SK-N-SH treated with all-trans-retinoic acid at 6 μM for 48 hours (cell line): ENCODE results near the gene RASIP1.
A peak's percentile ranks its signal among the peaks of the same experiment; 100 is the strongest.

ENCODE experiments used
- ATAC-seq: fragments of 200-7000 bp; cut with Tn5 transposase; 3 replicates; pipeline ENCODE4 v1.9.1; 2020; ENCODE audit warnings: mild to moderate bottlenecking, moderate library complexity
- ARNTL ChIP-seq: fragments of 450-650 bp; formaldehyde crosslinking; IDR thresholded peaks from 2 replicates; pipeline ENCODE4 v1.5.0; 2020; ENCODE audit warnings: low read depth, mild to moderate bottlenecking, moderate library complexity, borderline replicate concordance
- BACH2 ChIP-seq: fragments of 250-450 bp; sonication (Bioruptor Pico); IDR thresholded peaks from 2 replicates; pipeline ENCODE4 v1.9.0; 2021; ENCODE audit warnings: mild to moderate bottlenecking, borderline replicate concordance
- CSDC2 ChIP-seq: fragments of 250-450 bp; sonication (Bioruptor Pico); IDR thresholded peaks from 2 replicates; pipeline ENCODE4 v1.5.0; 2020; ENCODE audit warnings: mild to moderate bottlenecking, moderate library complexity
- ESRRG ChIP-seq: fragments of 250-450 bp; sonication (Bioruptor Pico); IDR thresholded peaks from 2 replicates; pipeline ENCODE4 v1.6.1; 2021; ENCODE audit warnings: mild to moderate bottlenecking
- GLIS3 ChIP-seq: fragments of 250-450 bp; sonication (Bioruptor Pico); IDR thresholded peaks from 2 replicates; pipeline ENCODE4 v1.5.0; 2020; ENCODE audit warnings: mild to moderate bottlenecking, moderate library complexity
- ISL1 ChIP-seq: fragments of 250-450 bp; sonication (Bioruptor Pico); IDR thresholded peaks from 2 replicates; pipeline ENCODE4 v2.1.2; 2022; ENCODE audit warnings: mild to moderate bottlenecking, moderate library complexity
- OSR1 ChIP-seq: fragments of 250-450 bp; sonication (Bioruptor Pico); IDR thresholded peaks from 2 replicates; pipeline ENCODE4 v1.8.0; 2022; ENCODE audit warnings: moderate library complexity, mild to moderate bottlenecking, inconsistent platforms
- PPARA ChIP-seq: fragments of 250-450 bp; sonication (Bioruptor Pico); IDR thresholded peaks from 2 replicates; pipeline ENCODE4 v1.5.0; 2020; ENCODE audit warnings: mild to moderate bottlenecking, borderline replicate concordance
- RARB ChIP-seq: fragments of 250-450 bp; sonication (Bioruptor Pico); IDR thresholded peaks from 2 replicates; pipeline ENCODE4 v1.8.0; 2021; ENCODE audit warnings: mild to moderate bottlenecking, moderate library complexity
- SNAI2 ChIP-seq: fragments of 250-450 bp; sonication (Bioruptor Pico); IDR thresholded peaks from 2 replicates; pipeline ENCODE4 v1.5.0; 2020; ENCODE audit warnings: mild to moderate bottlenecking, moderate library complexity
- TCF4 ChIP-seq: fragments of 250-450 bp; sonication (Bioruptor Pico); IDR thresholded peaks from 2 replicates; pipeline ENCODE4 v1.8.0; 2021; ENCODE audit warnings: mild to moderate bottlenecking, moderate library complexity, borderline replicate concordance
- TOX ChIP-seq: fragments of 250-450 bp; sonication (Bioruptor Pico); IDR thresholded peaks from 2 replicates; pipeline ENCODE4 v1.8.0; 2021; ENCODE audit warnings: mild to moderate bottlenecking, moderate library complexity, borderline replicate concordance
- ZC3H10 ChIP-seq: fragments of 250-450 bp; sonication (Bioruptor Pico); IDR thresholded peaks from 2 replicates; pipeline ENCODE4 v1.5.1; 2021; ENCODE audit warnings: mild to moderate bottlenecking, moderate library complexity
- ZFP3 ChIP-seq: fragments of 250-450 bp; sonication (Bioruptor Pico); IDR thresholded peaks from 2 replicates; pipeline ENCODE4 v1.5.0; 2020; ENCODE audit warnings: mild to moderate bottlenecking, moderate library complexity
- ZFP30 ChIP-seq: fragments of 450-650 bp; formaldehyde crosslinking; IDR thresholded peaks from 2 replicates; pipeline ENCODE4 v1.5.0; 2022; ENCODE audit warnings: mild to moderate bottlenecking, moderate library complexity
- ZNF565 ChIP-seq: fragments of 450-650 bp; formaldehyde crosslinking; conservative IDR thresholded peaks from 2 replicates; pipeline ENCODE4 v1.5.0; 2020; ENCODE audit warnings: low read depth, mild to moderate bottlenecking, moderate library complexity
- ZNF70 ChIP-seq: fragments of 450-650 bp; formaldehyde crosslinking; IDR thresholded peaks from 2 replicates; pipeline ENCODE4 v1.5.0; 2020; ENCODE audit warnings: mild to moderate bottlenecking, moderate library complexity
- ZNF8 ChIP-seq: fragments of 450-650 bp; formaldehyde crosslinking; IDR thresholded peaks from 2 replicates; pipeline ENCODE4 v1.5.0; 2020; ENCODE audit warnings: mild to moderate bottlenecking, moderate library complexity
- TF ChIP-seq, protein P1 (sequence below): fragments of 250-450 bp; sonication (Bioruptor Pico); IDR thresholded peaks from 2 replicates; pipeline ENCODE4 v1.8.0; 2021; ENCODE audit warnings: low read depth, mild to moderate bottlenecking, moderate library complexity, borderline replicate concordance
- TF ChIP-seq, protein P2 (sequence below): fragments of 250-450 bp; sonication (Bioruptor Pico); IDR thresholded peaks from 2 replicates; pipeline ENCODE4 v1.5.1; 2021; ENCODE audit warnings: mild to moderate bottlenecking, moderate library complexity
- TF ChIP-seq, protein P3 (sequence below): fragments of 250-450 bp; sonication (Bioruptor Pico); IDR thresholded peaks from 2 replicates; pipeline ENCODE4 v1.8.0; 2020; ENCODE audit warnings: mild to moderate bottlenecking, moderate library complexity, borderline replicate concordance
- TF ChIP-seq, protein P4 (sequence below): fragments of 250-450 bp; sonication (Bioruptor Pico); IDR thresholded peaks from 2 replicates; pipeline ENCODE4 v1.5.0; 2020; ENCODE audit warnings: mild to moderate bottlenecking, moderate library complexity

Gene RASIP1

DNA sequence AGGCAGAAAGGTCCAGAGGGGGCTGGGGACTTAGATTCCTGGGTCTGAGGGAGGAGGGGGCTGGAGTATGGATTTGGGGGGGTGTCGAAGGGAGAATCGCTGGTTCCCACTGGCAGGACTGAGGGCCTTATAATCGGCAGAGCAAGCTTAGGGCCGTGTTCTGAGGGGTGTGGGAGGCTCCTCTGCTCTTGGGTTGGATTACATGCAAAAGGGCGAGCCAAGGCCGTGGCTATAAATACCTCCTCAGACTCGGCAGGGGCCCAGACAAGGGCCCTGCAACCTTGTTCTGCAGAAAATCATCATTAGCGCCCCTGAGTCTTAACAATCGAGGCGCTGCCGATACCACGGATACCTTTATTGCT is 20.2 kb downstream of the RASIP1 start:
- TF ChIP-seq PPARA (CRISPR knock-in tag) (no peak), ISL1 (CRISPR knock-in tag) (no peak), BACH2 (no peak), ZFP30 (CRISPR knock-in tag) (no peak), CSDC2 (CRISPR knock-in tag) (no peak), ZFP3 (no peak), TCF4 (CRISPR knock-in tag) (no peak), GLIS3 (CRISPR knock-in tag) (no peak), ZNF565 (CRISPR knock-in tag) (no peak), ESRRG (no peak), ZC3H10 (CRISPR knock-in tag) (no peak), ARNTL (CRISPR knock-in tag) (no peak), ZNF70 (no peak), SNAI2 (CRISPR knock-in tag) (no peak), ZNF8 (CRISPR knock-in tag) (no peak), RARB (CRISPR knock-in tag) (no peak), TOX (CRISPR knock-in tag) (no peak)
- TF ChIP-seq, protein P1, sequence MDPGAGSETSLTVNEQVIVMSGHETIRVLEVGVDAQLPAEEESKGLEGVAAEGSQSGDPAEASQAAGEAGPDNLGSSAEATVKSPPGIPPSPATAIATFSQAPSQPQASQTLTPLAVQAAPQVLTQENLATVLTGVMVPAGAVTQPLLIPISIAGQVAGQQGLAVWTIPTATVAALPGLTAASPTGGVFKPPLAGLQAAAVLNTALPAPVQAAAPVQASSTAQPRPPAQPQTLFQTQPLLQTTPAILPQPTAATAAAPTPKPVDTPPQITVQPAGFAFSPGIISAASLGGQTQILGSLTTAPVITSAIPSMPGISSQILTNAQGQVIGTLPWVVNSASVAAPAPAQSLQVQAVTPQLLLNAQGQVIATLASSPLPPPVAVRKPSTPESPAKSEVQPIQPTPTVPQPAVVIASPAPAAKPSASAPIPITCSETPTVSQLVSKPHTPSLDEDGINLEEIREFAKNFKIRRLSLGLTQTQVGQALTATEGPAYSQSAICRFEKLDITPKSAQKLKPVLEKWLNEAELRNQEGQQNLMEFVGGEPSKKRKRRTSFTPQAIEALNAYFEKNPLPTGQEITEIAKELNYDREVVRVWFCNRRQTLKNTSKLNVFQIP (CRISPR knock-in tag) = no peak
- TF ChIP-seq, protein P2, sequence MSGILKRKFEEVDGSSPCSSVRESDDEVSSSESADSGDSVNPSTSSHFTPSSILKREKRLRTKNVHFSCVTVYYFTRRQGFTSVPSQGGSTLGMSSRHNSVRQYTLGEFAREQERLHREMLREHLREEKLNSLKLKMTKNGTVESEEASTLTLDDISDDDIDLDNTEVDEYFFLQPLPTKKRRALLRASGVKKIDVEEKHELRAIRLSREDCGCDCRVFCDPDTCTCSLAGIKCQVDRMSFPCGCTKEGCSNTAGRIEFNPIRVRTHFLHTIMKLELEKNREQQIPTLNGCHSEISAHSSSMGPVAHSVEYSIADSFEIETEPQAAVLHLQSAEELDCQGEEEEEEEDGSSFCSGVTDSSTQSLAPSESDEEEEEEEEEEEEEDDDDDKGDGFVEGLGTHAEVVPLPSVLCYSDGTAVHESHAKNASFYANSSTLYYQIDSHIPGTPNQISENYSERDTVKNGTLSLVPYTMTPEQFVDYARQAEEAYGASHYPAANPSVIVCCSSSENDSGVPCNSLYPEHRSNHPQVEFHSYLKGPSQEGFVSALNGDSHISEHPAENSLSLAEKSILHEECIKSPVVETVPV (CRISPR knock-in tag) = no peak
- TF ChIP-seq, protein P3, sequence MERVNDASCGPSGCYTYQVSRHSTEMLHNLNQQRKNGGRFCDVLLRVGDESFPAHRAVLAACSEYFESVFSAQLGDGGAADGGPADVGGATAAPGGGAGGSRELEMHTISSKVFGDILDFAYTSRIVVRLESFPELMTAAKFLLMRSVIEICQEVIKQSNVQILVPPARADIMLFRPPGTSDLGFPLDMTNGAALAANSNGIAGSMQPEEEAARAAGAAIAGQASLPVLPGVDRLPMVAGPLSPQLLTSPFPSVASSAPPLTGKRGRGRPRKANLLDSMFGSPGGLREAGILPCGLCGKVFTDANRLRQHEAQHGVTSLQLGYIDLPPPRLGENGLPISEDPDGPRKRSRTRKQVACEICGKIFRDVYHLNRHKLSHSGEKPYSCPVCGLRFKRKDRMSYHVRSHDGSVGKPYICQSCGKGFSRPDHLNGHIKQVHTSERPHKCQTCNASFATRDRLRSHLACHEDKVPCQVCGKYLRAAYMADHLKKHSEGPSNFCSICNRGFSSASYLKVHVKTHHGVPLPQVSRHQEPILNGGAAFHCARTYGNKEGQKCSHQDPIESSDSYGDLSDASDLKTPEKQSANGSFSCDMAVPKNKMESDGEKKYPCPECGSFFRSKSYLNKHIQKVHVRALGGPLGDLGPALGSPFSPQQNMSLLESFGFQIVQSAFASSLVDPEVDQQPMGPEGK (CRISPR knock-in tag) = no peak
- TF ChIP-seq, all 23 proteins: peak for 0
- peak; percentile 1; the same call in 1 of the 3 replicates for ATAC-seq

DNA sequence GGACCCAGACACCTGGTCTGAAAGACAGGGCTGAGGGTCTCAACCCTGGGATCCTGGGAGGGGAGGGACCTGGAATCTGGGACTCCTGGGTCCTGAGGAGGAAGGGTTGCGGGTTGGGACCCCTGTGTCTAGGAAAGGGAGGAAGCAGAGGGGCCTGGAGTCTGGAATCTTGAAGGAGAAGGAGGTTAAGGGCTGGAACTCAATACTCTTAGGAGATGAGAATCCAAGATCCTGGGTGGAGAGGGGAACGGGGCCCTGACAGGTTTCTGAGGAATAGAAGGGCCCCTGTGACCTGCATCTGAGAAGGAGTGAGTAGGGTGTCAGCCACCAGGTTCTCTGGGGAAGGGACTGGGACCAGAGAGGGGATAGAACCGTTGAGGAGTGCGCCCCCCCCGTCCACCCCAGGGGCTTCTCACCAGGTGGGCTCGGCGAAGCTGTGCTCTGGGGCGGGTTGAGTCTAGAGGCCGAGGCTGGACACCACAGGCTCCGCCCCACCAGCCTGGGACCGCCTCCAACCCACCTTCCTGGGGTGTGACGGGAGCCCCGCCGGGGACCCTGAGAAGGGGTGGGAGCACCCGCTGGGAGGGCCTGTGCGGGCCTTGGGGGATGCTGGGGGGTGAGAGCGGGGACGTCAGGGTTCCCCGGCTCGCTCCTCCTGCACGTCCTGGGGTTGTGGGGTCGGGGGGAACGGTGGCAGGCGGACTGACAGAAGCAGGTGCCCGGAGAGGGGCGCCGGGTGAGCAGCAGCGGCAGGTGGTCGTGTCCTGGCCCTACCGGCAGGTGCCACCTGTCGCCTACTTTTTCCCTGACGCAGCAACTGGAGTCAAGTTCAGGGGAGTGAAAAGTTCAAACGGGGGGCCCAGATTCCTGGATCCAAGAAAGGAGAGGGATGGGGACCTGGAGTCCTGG is 20.9 kb downstream of the RASIP1 start, which contains the start of gene MAMSTR:
TSS of gene MAMSTR (minus strand) at position 463 of the 909 bp plus-strand sequence. CDS start 694 bp downstream, outside the sequence.
- TF ChIP-seq ISL1 (CRISPR knock-in tag) (no peak), BACH2 (no peak), SNAI2 (CRISPR knock-in tag) (no peak), OSR1 (CRISPR knock-in tag) (no peak), CSDC2 (CRISPR knock-in tag) (no peak), GLIS3 (CRISPR knock-in tag) (no peak), ESRRG (no peak), ZNF70 (no peak)
- TF ChIP-seq, protein P3 (CRISPR knock-in tag) = no peak
- TF ChIP-seq, protein P2 (CRISPR knock-in tag) = no peak
- TF ChIP-seq, protein P4, sequence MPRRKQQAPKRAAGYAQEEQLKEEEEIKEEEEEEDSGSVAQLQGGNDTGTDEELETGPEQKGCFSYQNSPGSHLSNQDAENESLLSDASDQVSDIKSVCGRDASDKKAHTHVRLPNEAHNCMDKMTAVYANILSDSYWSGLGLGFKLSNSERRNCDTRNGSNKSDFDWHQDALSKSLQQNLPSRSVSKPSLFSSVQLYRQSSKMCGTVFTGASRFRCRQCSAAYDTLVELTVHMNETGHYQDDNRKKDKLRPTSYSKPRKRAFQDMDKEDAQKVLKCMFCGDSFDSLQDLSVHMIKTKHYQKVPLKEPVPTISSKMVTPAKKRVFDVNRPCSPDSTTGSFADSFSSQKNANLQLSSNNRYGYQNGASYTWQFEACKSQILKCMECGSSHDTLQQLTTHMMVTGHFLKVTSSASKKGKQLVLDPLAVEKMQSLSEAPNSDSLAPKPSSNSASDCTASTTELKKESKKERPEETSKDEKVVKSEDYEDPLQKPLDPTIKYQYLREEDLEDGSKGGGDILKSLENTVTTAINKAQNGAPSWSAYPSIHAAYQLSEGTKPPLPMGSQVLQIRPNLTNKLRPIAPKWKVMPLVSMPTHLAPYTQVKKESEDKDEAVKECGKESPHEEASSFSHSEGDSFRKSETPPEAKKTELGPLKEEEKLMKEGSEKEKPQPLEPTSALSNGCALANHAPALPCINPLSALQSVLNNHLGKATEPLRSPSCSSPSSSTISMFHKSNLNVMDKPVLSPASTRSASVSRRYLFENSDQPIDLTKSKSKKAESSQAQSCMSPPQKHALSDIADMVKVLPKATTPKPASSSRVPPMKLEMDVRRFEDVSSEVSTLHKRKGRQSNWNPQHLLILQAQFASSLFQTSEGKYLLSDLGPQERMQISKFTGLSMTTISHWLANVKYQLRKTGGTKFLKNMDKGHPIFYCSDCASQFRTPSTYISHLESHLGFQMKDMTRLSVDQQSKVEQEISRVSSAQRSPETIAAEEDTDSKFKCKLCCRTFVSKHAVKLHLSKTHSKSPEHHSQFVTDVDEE (CRISPR knock-in tag) = no peak
- no peak for ATAC-seq
